ENCODE measurements around the gene NOS2.
"Not testable (repeated sequence)": the region's sequence is repeated elsewhere in the genome, so short reads cannot be mapped to it uniquely, and the experiment has no call there.

NOS2 gene

DNA sequence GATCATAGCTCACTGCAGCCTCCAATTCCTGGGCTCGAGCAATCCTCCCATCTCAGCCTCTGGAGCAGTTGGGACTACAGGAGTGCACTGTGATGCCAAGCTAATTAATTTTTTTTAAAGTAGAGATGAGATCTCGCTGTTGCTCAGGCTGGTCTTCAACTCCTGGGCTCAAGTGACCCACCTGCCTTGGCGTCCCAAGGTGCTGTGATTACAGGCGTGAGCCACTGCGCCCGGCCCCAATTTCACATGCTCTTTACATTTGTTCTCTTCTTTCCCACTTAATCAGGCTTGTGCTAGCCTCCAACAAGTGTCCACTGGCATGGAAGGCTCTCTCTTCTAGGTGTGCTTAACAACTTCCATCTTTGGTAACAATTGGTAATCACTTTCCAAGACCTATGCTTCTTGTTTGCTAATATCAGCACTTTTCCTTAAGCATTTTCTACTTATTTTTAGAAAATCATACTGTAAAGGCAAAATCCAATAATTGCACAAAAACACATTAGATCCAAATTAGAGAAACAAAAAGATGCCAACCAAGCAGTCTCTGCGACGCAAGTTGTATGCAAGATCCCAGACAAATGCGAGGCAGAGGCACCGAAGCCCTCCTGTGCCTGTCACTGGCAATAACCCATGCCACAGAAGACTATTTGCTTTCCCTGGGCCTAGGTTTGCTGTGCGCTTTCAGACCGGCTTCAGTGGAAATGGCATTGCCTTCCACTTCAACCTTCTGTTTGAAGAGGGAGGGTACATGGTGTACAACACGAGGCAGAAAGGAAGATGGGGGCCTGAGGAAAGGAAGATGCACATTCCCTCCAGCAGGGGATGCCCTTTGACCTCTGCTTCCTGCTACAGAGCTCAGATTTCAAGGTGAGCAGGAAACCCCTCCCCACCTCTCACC is 52.6 kb downstream of the NOS2 start:
- no peak for TF ChIP-seq ZFX (IDR thresholded peaks at IDR 0.05; ENCODE audit: borderline replicate concordance)
- TF ChIP-seq, protein P1, sequence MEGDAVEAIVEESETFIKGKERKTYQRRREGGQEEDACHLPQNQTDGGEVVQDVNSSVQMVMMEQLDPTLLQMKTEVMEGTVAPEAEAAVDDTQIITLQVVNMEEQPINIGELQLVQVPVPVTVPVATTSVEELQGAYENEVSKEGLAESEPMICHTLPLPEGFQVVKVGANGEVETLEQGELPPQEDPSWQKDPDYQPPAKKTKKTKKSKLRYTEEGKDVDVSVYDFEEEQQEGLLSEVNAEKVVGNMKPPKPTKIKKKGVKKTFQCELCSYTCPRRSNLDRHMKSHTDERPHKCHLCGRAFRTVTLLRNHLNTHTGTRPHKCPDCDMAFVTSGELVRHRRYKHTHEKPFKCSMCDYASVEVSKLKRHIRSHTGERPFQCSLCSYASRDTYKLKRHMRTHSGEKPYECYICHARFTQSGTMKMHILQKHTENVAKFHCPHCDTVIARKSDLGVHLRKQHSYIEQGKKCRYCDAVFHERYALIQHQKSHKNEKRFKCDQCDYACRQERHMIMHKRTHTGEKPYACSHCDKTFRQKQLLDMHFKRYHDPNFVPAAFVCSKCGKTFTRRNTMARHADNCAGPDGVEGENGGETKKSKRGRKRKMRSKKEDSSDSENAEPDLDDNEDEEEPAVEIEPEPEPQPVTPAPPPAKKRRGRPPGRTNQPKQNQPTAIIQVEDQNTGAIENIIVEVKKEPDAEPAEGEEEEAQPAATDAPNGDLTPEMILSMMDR (IDR thresholded peaks at IDR 0.05): peak; percentile 32

DNA sequence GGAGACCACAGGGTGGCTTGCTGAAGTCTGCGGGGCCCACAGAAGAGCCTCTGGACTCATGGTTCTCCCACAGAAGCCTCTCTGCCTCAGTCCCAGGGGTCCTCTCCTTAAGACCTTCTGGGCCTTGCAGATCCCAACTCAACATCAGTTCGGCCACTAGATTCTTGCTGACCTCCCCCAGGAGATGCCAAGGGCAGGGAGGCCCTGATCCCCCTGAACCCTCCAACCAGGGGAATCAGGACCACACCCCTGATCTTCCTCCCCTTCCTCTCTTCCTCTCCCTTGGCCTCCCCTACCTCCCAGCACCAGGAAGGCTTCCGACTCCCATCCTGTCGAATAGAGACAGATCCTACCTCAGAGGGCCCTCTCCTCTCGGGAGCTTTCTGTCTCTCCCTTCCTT is 53.4 kb downstream of the NOS2 start:
- no peak for TF ChIP-seq ZFX (IDR thresholded peaks at IDR 0.05; ENCODE audit: borderline replicate concordance)
- TF ChIP-seq, protein P1 (IDR thresholded peaks at IDR 0.05): no peak
- H3K27ac ChIP-seq: no peak overlapping the region

More for the DNA sequence above, 52.6 kb downstream of the NOS2 start:
- H3K27ac ChIP-seq: no peak overlapping the region

DNA sequence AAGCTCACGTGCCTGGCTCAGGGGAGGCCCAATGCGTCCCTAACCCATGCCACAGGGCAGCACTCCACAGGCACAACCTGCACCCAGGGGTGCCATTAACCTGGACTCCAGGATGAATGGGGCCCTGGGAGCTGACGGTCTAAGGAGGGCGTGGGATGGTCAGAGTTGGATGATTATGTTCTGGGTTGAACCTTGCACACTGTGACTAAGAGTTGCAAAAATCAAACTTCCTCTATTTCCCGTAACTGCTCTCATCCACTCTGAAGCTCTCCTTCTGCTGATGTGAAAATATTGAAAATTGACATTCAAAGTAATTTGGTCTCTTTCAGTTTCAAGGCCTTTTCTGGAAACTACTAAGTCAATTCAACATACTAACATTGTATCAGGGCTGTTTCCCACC is 54.0 kb downstream of the NOS2 start:
- not testable (repeated sequence) for H3K27ac ChIP-seq

DNA sequence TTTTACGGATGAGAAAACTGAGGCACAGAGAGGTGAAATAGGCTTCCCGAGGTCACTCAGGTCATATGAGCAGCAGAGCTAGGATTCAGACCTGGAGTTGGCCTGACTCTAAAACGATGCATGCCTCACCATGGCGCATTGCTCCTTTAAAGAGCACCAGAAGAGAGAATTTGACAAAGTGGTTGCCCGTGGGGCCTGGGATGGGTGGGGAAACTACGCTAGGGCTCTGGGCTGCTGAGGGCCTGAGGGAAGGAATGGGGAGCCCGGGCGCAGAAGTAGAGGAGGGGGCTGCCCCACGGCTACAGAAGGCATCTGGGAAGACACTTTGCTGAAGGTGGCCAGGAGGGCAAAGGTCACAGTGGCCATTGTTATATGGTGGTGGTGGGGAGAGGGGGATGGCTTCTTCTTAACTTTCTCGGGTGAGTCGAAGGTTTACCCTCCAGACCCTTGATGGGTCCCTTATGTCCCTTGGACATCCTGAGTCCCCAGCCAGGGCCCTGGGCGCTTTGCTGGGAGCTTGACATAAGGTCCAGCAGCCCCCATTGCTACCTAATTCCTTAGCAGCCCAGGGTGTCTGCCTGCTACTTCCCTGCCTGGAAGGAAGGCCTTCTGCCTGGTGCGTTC is 55.0 kb downstream of the NOS2 start:
- H3K27ac ChIP-seq: not testable (repeated sequence)

DNA sequence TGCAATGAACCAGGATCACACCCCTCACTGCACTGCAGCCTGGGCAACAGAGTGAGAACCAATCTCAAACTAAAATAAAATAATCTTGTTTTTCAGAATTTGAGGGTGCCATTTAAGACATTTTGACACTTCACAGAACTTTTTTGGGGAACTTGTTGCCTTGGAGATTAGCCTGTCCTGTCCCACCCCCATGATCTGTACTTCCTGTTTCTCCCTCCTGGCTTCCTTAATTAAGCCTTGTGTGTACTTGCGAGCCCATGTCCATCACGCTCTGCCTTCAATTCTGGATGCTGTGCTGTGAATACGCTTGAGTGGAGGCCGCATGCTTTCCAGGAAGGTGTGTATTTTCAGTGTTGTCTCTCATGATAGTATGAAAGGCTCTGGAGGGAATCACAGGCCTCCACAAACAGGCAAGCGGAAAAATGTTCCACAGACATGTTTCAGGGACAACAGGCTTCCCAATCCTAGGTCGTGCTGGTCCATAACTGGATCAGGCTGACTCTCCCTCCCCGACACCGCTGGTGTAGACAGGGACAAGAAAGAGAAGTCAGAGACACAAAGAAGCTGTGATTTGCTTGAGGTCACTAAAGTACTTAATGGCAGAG is 56.9 kb downstream of the NOS2 start:
- no peak for TF ChIP-seq ZFX (IDR thresholded peaks at IDR 0.05; ENCODE audit: borderline replicate concordance)
- TF ChIP-seq, protein P1 (IDR thresholded peaks at IDR 0.05): no peak
- H3K27ac ChIP-seq: no peak overlapping the region

DNA sequence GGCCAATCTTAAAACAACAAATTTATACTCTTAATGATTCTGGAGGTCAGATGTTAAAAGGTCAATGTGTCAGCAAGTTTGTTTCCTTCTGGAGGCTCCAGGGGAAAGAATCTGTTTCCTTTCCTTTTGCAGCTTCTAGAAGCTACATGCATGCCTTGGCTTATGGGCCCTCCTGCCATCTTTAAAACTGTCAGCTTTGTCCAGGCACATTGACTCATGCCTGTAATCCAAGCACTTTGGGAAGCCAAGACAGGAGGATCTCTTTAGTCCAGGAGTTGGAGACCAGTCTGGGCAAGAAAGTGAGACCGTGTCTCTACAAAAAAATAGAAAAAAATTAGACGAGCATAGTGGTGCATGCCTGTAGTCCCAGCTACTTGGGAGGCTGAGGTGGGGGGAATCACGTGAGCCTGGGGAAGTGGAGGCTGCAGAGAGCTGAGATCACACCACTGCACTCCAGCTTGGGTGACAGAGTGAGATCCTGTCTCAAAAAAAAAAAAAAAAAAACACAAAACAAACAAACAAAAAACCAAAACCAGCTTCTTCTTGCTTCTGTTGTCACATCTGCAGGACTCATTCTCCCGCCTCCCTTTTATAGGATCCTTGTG is 58.3 kb downstream of the NOS2 start:
- H3K27ac ChIP-seq: no peak overlapping the region
- TF ChIP-seq, protein P1 (IDR thresholded peaks at IDR 0.05): no peak
- TF ChIP-seq ZFX (IDR thresholded peaks at IDR 0.05; ENCODE audit: borderline replicate concordance): no peak

DNA sequence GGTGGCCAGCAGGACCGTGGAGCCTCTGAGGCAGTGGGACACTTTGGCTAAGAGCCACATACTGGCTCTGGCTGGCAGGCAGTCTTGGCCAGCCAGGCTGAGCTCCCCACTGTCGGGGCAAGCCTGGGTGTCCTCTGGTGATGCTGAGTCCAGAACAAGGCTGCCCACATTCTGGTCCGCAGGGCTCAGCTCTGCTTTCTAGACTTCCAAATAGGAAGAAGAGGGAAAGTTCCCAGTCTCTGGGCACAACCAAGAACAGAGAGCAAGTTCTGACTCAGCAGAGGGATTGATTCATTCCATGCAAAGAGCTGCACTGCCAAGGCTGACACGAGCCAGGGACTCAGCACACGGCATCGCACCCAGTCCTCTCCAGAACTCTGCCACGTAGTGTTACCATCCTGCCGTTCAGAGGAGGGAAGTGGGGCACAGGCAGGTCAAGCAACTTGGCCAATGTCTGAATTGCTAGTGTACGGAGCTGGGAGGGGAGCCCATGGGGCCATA is 58.9 kb downstream of the NOS2 start:
- TF ChIP-seq ZFX (IDR thresholded peaks at IDR 0.05; ENCODE audit: borderline replicate concordance): no peak
- TF ChIP-seq, protein P1 (IDR thresholded peaks at IDR 0.05): no peak

DNA sequence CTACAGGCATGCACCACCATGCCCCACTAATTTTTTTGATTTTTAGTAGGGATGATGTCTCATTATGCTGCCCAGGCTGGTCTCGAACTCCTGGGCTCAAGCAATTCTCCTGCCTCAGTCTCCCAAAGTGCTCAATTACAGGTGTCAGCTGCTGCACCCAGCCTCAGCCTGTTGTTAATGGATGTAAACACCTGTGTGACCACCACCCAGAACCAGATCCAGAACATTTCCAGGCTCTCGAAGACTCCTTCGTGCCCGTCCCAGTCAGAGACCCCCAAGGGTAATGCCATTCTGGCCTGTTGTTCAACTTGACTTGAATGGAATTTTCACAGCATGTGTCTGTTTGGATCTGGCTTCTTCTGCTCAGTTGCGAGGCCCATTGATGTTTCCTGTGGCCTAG is 59.8 kb downstream of the NOS2 start:
- H3K27ac ChIP-seq: not testable (repeated sequence)

More for the DNA sequence above, 58.9 kb downstream of the NOS2 start:
- H3K27ac ChIP-seq: no peak overlapping the region
